Measurements from ENCODE around the gene SLC4A8.

SLC4A8 gene

DNA sequence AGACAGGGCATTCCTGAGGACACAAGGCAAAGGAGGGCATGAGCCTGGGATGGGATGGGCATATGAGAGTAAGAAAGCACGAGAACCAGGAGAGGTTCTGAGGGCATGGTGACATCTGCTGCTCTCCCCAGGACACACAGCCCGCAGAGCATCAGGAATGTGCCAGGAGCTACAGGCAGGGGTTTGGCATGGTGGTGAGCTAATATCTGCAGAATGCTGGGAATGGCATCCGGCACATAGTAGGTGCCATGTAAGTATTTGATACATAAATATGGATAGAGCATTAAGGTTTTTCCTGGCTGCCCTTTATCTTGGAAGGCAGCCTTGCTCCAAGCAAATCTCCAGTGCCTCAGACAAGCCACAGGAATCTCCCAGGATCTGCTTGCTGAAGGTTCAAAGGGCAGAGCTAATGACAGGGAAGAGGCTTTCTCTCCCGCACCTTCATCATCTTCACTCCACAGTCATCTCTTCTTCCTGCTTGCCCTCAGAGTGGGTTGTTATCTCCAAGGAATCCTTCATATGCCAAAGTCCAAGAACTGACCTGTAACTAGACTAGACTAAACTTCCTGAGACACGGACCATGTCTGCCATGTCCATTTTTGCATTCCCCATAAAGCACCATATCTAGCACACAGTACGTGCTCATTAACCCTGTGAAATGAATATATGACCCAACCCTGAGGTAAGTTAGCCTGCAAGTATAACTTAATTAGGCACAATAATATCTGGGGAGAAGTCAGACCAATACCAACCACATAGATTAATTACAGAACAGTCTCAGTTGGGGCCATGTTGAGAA lies 104.4 kb downstream of the SLC4A8 start:
- no peak for DNase-seq

DNA sequence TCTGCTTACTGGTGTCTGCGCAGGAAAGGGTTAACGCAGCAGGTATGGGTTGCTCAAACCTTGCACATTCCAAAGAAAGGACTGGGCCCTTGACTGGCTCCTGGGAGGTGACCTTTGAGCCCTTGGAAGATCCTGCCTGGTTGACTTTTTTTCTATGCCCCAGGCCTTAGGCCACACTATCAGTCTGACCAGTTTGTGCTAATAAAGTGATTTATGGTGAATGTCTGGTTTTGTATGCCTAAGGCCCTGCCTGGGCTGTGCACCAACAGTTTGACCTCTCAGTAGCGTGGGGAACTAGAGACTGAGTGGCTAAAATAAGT lies 105.0 kb downstream of the SLC4A8 start:
- DNase-seq, result no peak

DNA sequence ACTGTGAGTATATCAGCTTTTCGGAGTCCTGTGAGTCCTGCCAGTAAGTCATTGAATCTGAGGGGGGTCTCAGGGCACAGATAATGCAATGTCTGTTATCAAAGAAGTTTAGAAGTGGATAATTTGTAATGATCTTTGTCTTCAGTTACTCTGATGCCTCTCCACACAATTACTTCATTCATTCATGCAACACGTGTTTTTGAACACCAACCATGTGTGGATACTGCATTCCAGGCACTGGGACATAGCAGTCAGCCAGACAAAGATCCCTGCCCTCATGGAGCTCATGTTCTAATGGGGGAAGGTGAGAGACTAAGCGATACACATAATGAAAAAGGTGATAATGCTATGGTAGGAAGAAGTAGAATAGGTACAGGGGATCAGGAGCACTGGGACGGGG lies 105.6 kb downstream of the SLC4A8 start:
- no peak for DNase-seq

DNA sequence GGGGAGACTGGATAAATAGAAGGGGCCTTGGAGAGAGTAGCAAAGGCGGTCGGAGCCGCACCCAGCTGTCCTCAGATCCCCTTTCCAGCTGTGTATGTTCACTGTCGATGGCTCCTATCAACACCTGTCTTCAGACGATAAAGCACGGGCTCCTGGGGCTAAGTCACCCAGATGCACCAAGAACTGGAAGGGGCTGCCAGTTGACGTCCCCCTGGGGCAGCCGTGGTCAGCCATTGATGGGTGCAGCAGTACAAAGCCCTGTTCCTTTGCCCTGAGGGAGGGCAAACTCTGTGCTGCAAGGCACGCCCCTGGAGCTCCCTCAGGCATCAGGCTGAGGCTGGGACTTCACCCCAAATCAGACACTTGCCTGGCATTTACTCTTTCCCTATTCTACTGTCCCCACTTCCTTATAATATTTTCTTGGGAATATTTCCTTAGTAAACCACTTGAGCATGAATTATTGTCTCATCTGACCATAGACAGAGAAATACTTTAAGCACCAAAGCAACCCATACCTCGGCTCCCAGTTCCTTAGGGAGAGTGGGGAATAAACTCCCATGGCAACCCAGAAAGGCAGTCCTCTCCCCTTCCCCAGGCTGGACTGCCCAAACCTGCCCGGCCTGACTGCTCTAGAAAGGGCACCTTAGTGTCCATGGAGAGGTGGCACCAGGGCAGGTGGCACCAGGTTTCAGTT lies 106.8 kb downstream of the SLC4A8 start:
- DNase-seq, result no peak

DNA sequence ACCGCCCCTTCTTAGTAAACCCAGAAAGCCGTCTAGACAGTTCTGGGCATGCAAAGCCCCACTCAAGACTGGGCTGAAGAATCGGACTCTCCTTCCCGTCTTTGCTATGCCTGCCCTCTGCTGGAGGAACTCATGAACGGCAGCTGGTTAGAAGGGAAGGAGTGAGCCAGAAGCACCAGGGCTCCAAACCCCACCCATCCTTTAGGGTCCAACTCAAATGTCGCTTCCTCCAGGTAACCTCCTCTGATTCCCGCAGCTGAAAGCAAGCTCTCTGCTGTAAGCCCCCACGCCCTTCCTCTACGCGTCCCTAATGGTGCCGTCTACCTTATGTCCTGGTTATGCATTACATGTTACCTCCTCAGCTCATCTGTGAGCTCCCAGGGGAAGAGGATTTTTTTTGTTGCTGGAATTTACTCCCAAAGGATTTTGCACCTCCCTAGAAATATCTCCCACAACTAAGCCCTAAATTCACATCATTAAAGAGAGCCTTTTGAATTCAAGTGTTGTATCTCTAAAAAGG lies 107.4 kb downstream of the SLC4A8 start:
- peak; percentile 84 for DNase-seq

DNA sequence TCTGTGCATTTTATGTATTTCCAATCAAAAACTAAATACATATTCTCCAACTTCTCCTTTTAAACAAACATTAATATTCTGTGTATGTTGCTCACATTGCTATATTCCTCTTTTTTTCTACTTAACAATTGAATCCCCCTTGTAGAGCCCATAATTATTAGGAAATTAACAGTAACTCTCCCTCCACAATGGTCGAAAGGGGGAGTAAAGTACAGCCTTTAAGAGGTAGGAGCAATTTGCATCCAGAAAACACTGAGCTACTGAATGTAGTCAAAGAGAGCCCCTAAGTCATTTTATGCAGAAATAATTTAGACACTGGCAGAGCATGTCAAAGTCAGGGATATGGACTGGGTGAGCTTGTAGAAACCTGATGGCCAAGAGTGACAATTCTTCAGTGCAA lies 109.2 kb downstream of the SLC4A8 start:
- DNase-seq, result no peak

DNA sequence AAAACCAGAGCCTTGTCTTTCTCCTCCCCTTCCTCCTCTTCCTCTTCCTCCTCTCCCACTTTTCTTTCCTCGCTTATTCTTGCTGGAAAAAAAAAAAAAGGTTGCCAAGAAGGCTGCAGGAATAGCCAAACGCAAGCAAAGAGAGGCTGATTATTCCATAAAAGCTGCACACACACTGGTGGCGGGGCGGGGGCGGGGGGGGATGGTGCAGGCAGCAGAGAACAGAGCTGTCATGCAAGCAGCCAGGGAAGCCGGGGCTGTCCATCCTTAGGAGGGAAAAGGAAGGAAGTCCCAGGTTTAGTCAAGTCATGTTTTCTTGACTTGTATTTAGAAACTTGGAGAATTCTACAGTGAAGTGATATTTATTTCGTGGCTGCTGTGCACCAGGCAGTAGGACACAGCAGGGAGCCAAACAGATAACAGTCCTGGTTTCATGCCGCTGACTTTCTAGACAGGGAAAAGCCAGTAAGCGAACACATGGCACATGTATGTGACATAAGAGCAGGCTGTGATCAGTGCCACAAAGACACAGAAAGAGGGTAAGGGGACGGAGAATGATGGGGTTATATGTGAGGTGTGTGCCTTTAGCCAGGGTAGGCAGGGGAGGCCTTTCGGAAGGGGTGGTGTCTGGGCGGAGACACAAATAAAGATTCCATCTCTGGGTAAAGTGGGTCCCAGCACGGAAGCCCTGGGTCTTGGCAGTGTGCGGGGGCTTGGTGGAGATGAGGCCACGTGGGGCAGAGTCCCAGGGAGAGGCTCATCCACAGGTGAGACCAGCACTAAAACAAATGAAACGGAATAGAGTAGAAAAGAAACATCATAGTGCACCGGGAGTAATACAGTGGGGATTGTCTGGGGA lies 109.8 kb downstream of the SLC4A8 start:
- DNase-seq, result no peak

DNA sequence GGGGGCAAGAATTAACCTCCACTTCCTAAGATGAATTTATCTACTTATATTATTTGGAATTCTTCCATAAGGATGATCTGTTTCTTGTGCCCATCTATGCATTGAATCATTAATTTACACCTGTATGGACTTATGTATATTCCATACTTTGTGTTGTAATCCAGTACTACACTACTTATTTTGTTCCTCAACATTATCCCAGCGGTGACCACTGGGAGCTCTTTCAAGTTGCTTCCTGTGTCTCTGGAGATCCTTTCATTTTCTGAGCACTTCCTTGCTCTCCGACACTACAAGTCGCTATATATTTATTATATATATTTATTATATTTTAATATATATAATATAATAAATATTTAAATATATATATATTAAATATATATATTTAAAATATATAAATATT lies 111.5 kb downstream of the SLC4A8 start:
- no peak for DNase-seq

DNA sequence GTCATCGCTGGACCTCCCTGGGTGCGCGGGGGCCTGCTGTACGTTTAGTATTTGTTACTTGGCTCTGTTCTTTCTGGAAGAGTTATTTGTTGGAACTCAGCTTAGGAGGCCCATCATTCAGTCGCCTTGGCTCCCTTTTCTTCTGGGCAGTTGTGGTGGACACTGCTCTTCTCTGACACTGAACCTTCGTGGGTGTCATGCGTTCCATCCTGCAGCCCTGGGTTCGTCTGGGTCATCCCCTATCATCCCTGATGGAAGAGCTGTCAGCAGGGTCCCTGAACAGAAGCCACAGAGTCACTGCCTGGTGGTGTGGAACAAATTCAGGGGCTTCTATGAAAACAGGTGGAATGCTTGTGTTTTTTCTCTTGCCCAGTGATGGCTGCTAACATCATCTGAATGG lies 113.5 kb downstream of the SLC4A8 start:
- DNase-seq, result no peak

DNA sequence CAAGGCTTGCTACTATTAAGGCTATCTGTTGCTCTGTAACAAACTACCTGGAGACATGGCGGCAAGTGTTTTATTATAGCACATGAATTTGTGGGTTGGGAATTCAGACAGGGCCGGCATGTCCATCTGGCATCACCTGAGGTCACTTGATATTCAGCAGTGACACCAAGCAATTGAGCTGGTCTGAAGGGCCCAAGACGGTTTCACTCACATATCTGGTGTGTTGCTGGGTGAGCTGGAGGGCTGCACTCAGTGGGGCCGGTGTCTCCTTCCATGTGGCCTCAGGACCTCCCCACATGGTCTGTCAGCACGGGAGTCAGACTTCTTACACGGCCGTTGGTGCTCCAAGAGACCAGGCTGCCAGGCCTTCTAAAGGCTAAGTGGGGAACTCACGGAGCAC lies 114.0 kb downstream of the SLC4A8 start:
- DNase-seq, result no peak

DNA sequence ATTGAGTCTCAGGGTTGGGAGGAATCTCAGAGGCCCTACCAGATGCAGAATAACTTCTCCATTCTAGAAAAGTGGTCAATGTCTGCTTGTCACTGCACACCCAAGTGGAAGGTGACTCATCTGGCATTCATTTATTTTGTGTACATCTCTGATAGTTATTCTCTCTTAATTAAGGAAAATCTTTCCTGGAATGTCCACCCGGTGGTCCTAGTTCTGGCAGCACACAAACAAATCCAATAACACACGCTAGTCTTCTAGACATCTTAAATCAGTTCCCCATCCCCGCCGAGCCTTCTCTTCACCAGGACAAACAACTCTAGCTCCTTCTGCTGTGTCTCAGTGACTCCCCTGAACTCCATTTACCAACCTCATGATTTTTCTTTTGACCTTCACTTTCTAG lies 116.4 kb downstream of the SLC4A8 start:
- DNase-seq, result no peak

DNA sequence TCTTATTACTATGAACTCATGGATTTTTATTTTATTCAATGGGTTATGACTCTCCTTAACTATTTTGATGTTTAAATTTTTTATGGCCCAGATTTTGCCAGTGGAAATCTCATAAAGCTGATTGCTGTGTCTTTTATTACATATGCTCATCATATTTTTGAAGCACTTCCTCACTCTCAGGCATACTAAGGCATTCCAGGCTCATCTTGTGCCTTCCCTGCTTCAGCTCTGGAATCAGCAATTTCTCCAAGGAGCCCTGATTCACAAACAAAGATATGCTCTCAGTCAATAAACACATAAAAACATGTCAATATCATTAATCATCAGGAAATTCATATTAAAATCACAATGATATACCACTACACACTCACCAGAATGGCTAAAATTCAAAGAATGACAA lies 121.5 kb downstream of the SLC4A8 start:
- DNase-seq, result no peak

DNA sequence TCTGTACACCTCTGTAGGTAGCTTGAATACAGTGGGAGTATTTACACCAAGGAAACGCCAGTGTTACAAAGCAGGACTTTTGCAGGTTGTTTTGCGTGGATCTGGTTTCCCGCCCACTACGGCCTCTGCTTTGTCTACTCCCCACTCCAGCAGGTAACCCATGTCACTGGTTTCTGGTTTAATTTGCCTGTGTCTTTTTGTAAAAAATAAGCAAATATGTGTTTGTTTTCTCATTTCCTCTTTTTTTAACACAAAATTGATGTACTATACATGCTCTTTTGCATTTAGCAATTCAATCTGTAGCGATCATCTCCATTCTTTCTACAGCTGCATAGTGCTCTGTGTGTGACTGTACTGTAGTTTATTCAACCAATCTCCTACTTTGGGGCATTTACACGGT lies 123.0 kb downstream of the SLC4A8 start:
- DNase-seq, result no peak

DNA sequence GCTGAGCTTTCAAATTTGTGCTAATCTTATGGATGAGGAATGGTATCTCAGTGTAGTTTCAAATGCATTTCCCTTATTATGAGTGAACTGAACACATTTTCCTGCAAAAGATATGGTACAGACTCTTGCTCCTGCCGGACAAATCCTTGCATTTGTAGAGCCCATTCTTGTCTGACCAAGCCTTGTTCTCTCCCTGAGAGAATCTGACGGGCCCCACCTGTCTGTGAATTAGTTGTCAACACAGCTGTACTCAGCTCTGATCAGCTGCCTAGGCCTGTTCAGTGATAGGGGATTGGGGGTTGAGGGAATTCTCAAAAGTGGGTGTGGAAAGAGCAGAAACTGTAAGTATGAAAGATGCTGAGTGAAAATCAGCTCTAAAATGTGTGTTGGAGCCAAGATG lies 123.6 kb downstream of the SLC4A8 start:
- DNase-seq, result no peak

DNA sequence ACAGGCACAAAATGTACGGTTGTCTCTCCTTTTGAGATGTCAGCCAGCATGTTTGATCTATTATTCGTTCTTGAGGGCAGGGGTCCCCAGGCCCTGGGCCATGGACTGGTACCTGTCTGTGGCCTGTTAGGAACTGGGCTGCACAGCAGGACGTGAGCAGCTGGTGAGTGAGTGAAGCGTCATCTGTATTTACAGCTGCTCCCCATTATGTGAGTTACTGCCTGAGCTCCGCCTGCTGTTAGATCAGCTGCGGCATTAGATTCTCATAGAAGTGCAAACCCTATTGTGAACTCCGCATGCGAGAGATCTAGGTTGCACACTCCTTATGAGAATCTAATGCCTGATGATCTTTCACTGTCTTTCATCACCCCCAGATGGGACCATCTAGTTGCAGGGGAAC lies 125.0 kb downstream of the SLC4A8 start:
- DNase-seq, result no peak
